K562 (cell line): ENCODE measurements around the gene LTO1. TPM values are rescaled to one million over a fixed set of nuclear protein-coding genes. Genes with fewer than 3 reads are reported as not detected.

Source experiments
- ATAC-seq: fragments of 200-7000 bp; cut with Tn5 transposase; 3 replicates; pipeline ENCODE4 v1.9.1; 2020; ENCODE audit warnings: moderate library complexity
- BruUV-seq: library from RNA; stranded (reverse); fragments of 400-500 nt; replicated peaks from 2 replicates; lab custom pipeline; 2021; lab: Mats Ljungman, UMichigan
- CTCF ChIA-PET: fragments of 300-600 bp; formaldehyde crosslinking; extraction: SDS; loops from one replicate; lab custom pipeline; 2021; ENCODE audit warnings: low intra/inter-chr PET ratio; lab: Yijun Ruan, JAX
- POLR2A ChIA-PET: fragments of 300-600, 350-650 bp; sonication (Branson Sonifier 250); formaldehyde crosslinking; extraction: SDS; loops from one replicate; lab custom pipeline; 2021; ENCODE audit warnings: antibody characterized with exemption, inconsistent platforms; lab: Yijun Ruan, JAX
- DNase-seq, 4 experiments: peaks; one replicate each; pipeline versions ENCODE4 v3.0.0 to v3.0.0-alpha.2; 2011 to 2018; ENCODE audit warnings: low spot score in 3 of 4, mixed read lengths in 3 of 4; ENCODE audit errors: extremely low read depth in 1 of 4
- FAIRE-seq: peaks from 2 replicates; lab custom pipeline; 2011; peaks lifted over from hg19 to GRCh38; lab: Jason Lieb, UNC
- H2AFZ ChIP-seq: 2 replicates; pipeline ENCODE4 v1.6.0; 2011; ENCODE audit warnings: low read depth, low read length, control low read depth, inconsistent platforms
- H3K27ac ChIP-seq: fragments of 200-600 bp; 3 replicates; pipeline ENCODE4 v1.8.0; 2011; ENCODE audit warnings: low read depth, mild to moderate bottlenecking, control low read depth, inconsistent platforms, low read length, moderate library complexity, mixed read lengths; ENCODE audit errors: extremely low read depth
- H3K27me3 ChIP-seq, 2 experiments: fragments of 300-600 bp in 1 of 2; 2 replicates in 1 of 2; 3 replicates in 1 of 2; pipeline versions ENCODE4 v1.6.0 to v1.8.0; 2011; ENCODE audit warnings: inconsistent platforms in 2 of 2, low read length in 2 of 2, mild to moderate bottlenecking in 1 of 2, mixed read lengths in 1 of 2, moderate library complexity in 1 of 2; ENCODE audit not compliant: control insufficient read depth in 2 of 2, insufficient read depth in 2 of 2
- H3K36me3 ChIP-seq: fragments of 300-600 bp; 3 replicates; pipeline ENCODE4 v1.8.0; 2011; ENCODE audit warnings: mild to moderate bottlenecking, low read length, inconsistent platforms; ENCODE audit not compliant: control insufficient read depth, insufficient read depth
- H3K4me1 ChIP-seq, 2 experiments: fragments of 200-600 bp in 1 of 2; replicated peaks in 1 of 2; 2 replicates in 1 of 2; 3 replicates in 1 of 2; pipeline versions ENCODE4 v1.5.1 to v1.8.0; 2011; ENCODE audit warnings: inconsistent platforms in 2 of 2, low read length in 2 of 2, mild to moderate bottlenecking in 1 of 2, mixed read lengths in 1 of 2, moderate library complexity in 1 of 2; ENCODE audit not compliant: control insufficient read depth in 2 of 2, insufficient read depth in 2 of 2
- H3K4me2 ChIP-seq: 2 replicates; pipeline ENCODE4 v1.6.1; 2011; ENCODE audit warnings: low read length, control low read depth, inconsistent platforms, mixed read lengths; ENCODE audit not compliant: insufficient read depth
- H3K4me3 ChIP-seq: fragments of 200-600 bp; sonication (generic), shearing (Covaris generic); 2 replicates; pipeline ENCODE4 v1.5.1; 2016; ENCODE audit warnings: control low read depth, inconsistent platforms
- H3K79me2 ChIP-seq: fragments of 200-600 bp; 3 replicates; pipeline ENCODE4 v1.8.0; 2011; ENCODE audit warnings: low read length, inconsistent platforms; ENCODE audit not compliant: control insufficient read depth, insufficient read depth
- H3K9ac ChIP-seq, 2 experiments: 2 replicates each; pipeline versions ENCODE4 v1.6.0 to v1.6.1; 2011; ENCODE audit warnings: low read depth in 2 of 2, low read length in 2 of 2, control low read depth in 1 of 2, inconsistent platforms in 1 of 2, mild to moderate bottlenecking in 1 of 2, mixed read lengths in 1 of 2; ENCODE audit not compliant: insufficient read depth in 1 of 2
- H3K9me1 ChIP-seq: one replicate; pipeline ENCODE4 v1.6.0; 2011; ENCODE audit warnings: inconsistent platforms, mild to moderate bottlenecking, low read length, moderate library complexity; ENCODE audit not compliant: control insufficient read depth, insufficient read depth
- H3K9me3 ChIP-seq: replicated peaks from 2 replicates; pipeline ENCODE4 v1.5.1; 2011; ENCODE audit warnings: low read depth, low read length, inconsistent platforms; ENCODE audit not compliant: control insufficient read depth, insufficient read depth
- H4K20me1 ChIP-seq: replicated peaks from 2 replicates; pipeline ENCODE4 v1.6.1; 2011; ENCODE audit warnings: low read length, inconsistent platforms, mixed read lengths; ENCODE audit not compliant: control insufficient read depth, insufficient read depth
- CLOCK ChIP-seq: fragments of 250-450 bp; sonication (Bioruptor Pico); IDR thresholded peaks from 2 replicates; pipeline ENCODE4 v1.4.0; 2020; ENCODE audit warnings: mild to moderate bottlenecking, moderate library complexity, borderline replicate concordance
- CTCFL ChIP-seq: IDR thresholded peaks from 2 replicates; pipeline ENCODE4 v1.6.1; 2011; ENCODE audit warnings: borderline replicate concordance, low read depth, mild to moderate bottlenecking, moderate library complexity, low read length; ENCODE audit not compliant: insufficient read depth, poor library complexity, severe bottlenecking
- DDX20 ChIP-seq: fragments of 450-650 bp; IDR thresholded peaks from 2 replicates; pipeline ENCODE4 v1.6.1; 2016; ENCODE audit warnings: missing genetic modification characterization, low read depth, mild to moderate bottlenecking, missing compliant biosample characterization, moderate library complexity
- GATAD2A ChIP-seq: fragments of 450-650 bp; IDR thresholded peaks from 2 replicates; pipeline ENCODE4 v1.6.1; 2017
- KDM1A ChIP-seq, 2 experiments: fragments of 450-650 bp; IDR thresholded peaks; 2 replicates each; pipeline ENCODE4 v1.6.1; 2016; ENCODE audit warnings: mild to moderate bottlenecking in 2 of 2
- NR0B1 ChIP-seq: fragments of 450-650 bp; IDR thresholded peaks from one replicate; pipeline ENCODE4 v1.6.1; 2018; ENCODE audit warnings: mild to moderate bottlenecking, moderate library complexity; ENCODE audit not compliant: partially characterized antibody
- PML ChIP-seq: IDR thresholded peaks from 2 replicates; pipeline ENCODE4 v1.6.1; 2012; ENCODE audit warnings: low read length, inconsistent platforms
- RUNX1 ChIP-seq: sonication (generic); IDR thresholded peaks from 2 replicates; pipeline ENCODE4 v1.6.1; 2016; ENCODE audit warnings: antibody characterized with exemption, low read depth
- SAFB ChIP-seq: fragments of 200-400 bp; formaldehyde crosslinking; IDR thresholded peaks from 2 replicates; pipeline ENCODE4 v1.6.1; 2017; ENCODE audit warnings: low read depth, low read length, borderline replicate concordance
- SNRNP70 ChIP-seq: fragments of 200-400 bp; formaldehyde crosslinking; optimal IDR thresholded peaks from 2 replicates; pipeline ENCODE3; 2017; ENCODE audit warnings: low read depth, low read length
- SOX6 ChIP-seq: fragments of 450-650 bp; IDR thresholded peaks from 2 replicates; pipeline ENCODE4 v1.6.1; 2014; ENCODE audit warnings: mild to moderate bottlenecking
- ZNF41 ChIP-seq: fragments of 250-450 bp; sonication (Bioruptor Pico); conservative IDR thresholded peaks from 2 replicates; pipeline ENCODE4 v1.4.0; 2020; ENCODE audit warnings: mild to moderate bottlenecking
- WGBS: fragments of 100-300 bp; shearing (Covaris generic); methylation state at CpG from one replicate; pipeline ENCODE4 v1.1.6; 2016; ENCODE audit warnings: low coverage, mixed read lengths; ENCODE audit not compliant: insufficient coverage; ENCODE audit errors: missing lambda C conversion rate; 5-methylcytosine and 5-hydroxymethylcytosine counted together
- in situ Hi-C: fragments of 300-500 bp; cut with MboI; formaldehyde crosslinking; loops from 4 replicates; pipeline ENCODE4 v1.15.0; 2018; ENCODE audit warnings: inconsistent platforms, mixed read lengths
- intact Hi-C: fragments of 100-400 bp; cut with micrococcal nuclease; formaldehyde crosslinking; loops from 2 replicates; pipeline ENCODE4 v1.14.2; 2022
- polyA plus RNA-seq, 8 experiments: library from polyadenylated mRNA; depleted of rRNA in 4 of 8; stranded (reverse) in 5 of 8; unstranded in 3 of 8; fragments of >200 nt; fragmentation: Nextera tagmentation in 2 of 8; fragmentation: Illumina TruSeq in 1 of 8; extraction: Ambion mirVana in 2 of 8; extraction: Trizol in 1 of 8; gene quantifications; 2 replicates each; pipeline versions ENCODE4 v1.2.1 to v1.2.3, GENCODE V29; 2011 to 2014; ENCODE audit warnings: inconsistent platforms in 1 of 8, missing spikeins in 1 of 8
- total RNA-seq, 7 experiments: library from RNA; depleted of rRNA in 6 of 7; stranded (reverse); fragments of >200 nt in 6 of 7; fragmentation: Illumina TruSeq in 2 of 7; extraction: Trizol in 2 of 7; gene quantifications; 2 replicates each; pipeline versions ENCODE4 v1.2.1 to v1.2.3, GENCODE V29; 2011 to 2021; ENCODE audit warnings: low replicate concordance in 1 of 7

Gene LTO1
- total and polyA plus RNA-seq, 9 of the 15 experiments (the other 6 are each of a cell fraction or from before 2014, with no cell fraction given): 2.6 to 43.4 (median 19.1) TPM

- no peak for TF ChIP-seq RUNX1
- no peak for TF ChIP-seq ZNF41 (CRISPR knock-in tag)
- no peak for TF ChIP-seq KDM1A (IDR thresholded peaks at IDR 0.05)
Measured at GRCh38 chr11:69635804-69636511, 39.2 kb downstream of the LTO1 start (continued).

- Histone ChIP-seq H3K4me1 (peaks cover 4 to 20% of the 10 kb centered on the region in 2 experiments; a peak in 2 of 5 replicates), H3K4me2 (no peak overlapping the region), H2AFZ (no peak overlapping the region), H3K9ac (no peak overlapping the region), H3K4me3 (no peak overlapping the region), H4K20me1 (no peaks in the 10 kb centered on the region), H3K36me3 (no peaks in the 10 kb centered on the region), H3K27me3 (peaks cover 12 to 19% of the 10 kb centered on the region in 2 experiments), H3K79me2 (no peaks in the 10 kb centered on the region), H3K27ac (no peak overlapping the region), H3K9me3 (no peaks in the 10 kb centered on the region), H3K9me1 (no peaks in the 10 kb centered on the region)
- CTCF ChIA-PET: no interaction called here
- 31% methylated on average over 6 of the region's 6 CpGs for WGBS
- ATAC-seq (no peak), DNase-seq (no peak), FAIRE-seq (no peak)
- no TSS peak for BruUV-seq
- intact Hi-C loops: no loop called here
- POLR2A ChIA-PET: interaction anchor here (0.5 to 0.7 kb wide), 2 partner anchors 349 to 601 kb away, joined by 3 read pairs; no protein-coding TSS in a partner anchor
- in situ Hi-C loops: no loop called here
- TF ChIP-seq SAFB: no peak
- TF ChIP-seq PML: no peak
- TF ChIP-seq SNRNP70: no peak
- no peak for TF ChIP-seq NR0B1
- no peak for TF ChIP-seq DDX20 (tag)
- TF ChIP-seq SOX6: no peak
- no peak for TF ChIP-seq GATAD2A
- no peak for TF ChIP-seq CTCFL
- no peak for TF ChIP-seq CLOCK
Measured at GRCh38 chr11:69635195-69635594, 40.0 kb downstream of the LTO1 start.
